GM06990 (cell line): ENCODE results near the gene TM2D3.

Source experiments
- DNase-seq: peaks from one replicate; pipeline ENCODE4 v3.0.0-alpha.2; 2011; ENCODE audit not compliant: insufficient read length; ENCODE audit errors: extremely low read depth
- H3K27me3 ChIP-seq: replicated peaks from 2 replicates; pipeline ENCODE4 v1.6.0; 2011; ENCODE audit warnings: low read length; ENCODE audit not compliant: control insufficient read depth, insufficient read depth
- H3K36me3 ChIP-seq: 2 replicates; pipeline ENCODE4 v1.5.1; 2011; ENCODE audit warnings: low read length; ENCODE audit not compliant: control insufficient read depth, insufficient read depth
- H3K4me3 ChIP-seq: replicated peaks from 2 replicates; pipeline ENCODE4 v1.5.1; 2011; ENCODE audit warnings: low read depth, mild to moderate bottlenecking, control low read depth, low read length
- CTCF ChIP-seq: IDR thresholded peaks from 2 replicates; pipeline ENCODE4 v1.5.1; 2011; ENCODE audit warnings: low read length, control low read depth, mild to moderate bottlenecking, inconsistent platforms; ENCODE audit not compliant: insufficient read depth, poor library complexity, severe bottlenecking

The TM2D3 gene

GRCh38 chr15:101615986-101616848 lies 36.0 kb downstream of the TM2D3 start:
- Histone ChIP-seq H3K4me3 (no peak overlapping the region), H3K36me3 (no peaks in the 10 kb centered on the region), H3K27me3 (no peaks in the 10 kb centered on the region)
- DNase-seq, result no peak
- TF ChIP-seq CTCF, result no peak

- no peak overlapping the region for H3K4me3 ChIP-seq
- H3K36me3 ChIP-seq, result no peaks in the 10 kb centered on the region
- DNase-seq, result no peak
- no peaks in the 10 kb centered on the region for H3K27me3 ChIP-seq
- TF ChIP-seq CTCF, result no peak
Observed at GRCh38 chr15:101615414-101615985, 36.7 kb downstream of the TM2D3 start.

- H3K36me3 ChIP-seq, result no peaks in the 10 kb centered on the region
- no peaks in the 10 kb centered on the region for H3K27me3 ChIP-seq
- no peak for DNase-seq
- no peak for TF ChIP-seq CTCF
- no peak overlapping the region for H3K4me3 ChIP-seq
Observed at GRCh38 chr15:101614761-101615160, 37.4 kb downstream of the TM2D3 start.

- no peak for TF ChIP-seq CTCF
- H3K36me3 ChIP-seq, result no peaks in the 10 kb centered on the region
- H3K4me3 ChIP-seq, result no peak overlapping the region
- DNase-seq, result no peak
- no peaks in the 10 kb centered on the region for H3K27me3 ChIP-seq
Observed at GRCh38 chr15:101614001-101614585, 38.1 kb downstream of the TM2D3 start.

- no peak for DNase-seq
- H3K36me3 ChIP-seq, result no peaks in the 10 kb centered on the region
- no peaks in the 10 kb centered on the region for H3K27me3 ChIP-seq
- TF ChIP-seq CTCF, result no peak
- no peak overlapping the region for H3K4me3 ChIP-seq
Observed at GRCh38 chr15:101613130-101614000, 38.8 kb downstream of the TM2D3 start.
